ENCODE results near the gene CACNA1B. TPM values are rescaled to one million over a fixed set of nuclear protein-coding genes. Genes with fewer than 3 reads are reported as not detected.

Gene CACNA1B
- polyA plus RNA-seq, 2 of the 4 experiments (the other 2 are of a cell fraction): 0.03 to 0.06 TPM

GRCh38 chr9:138075496-138075895 lies 197.9 kb downstream of the CACNA1B start:
- no peak for TF ChIP-seq CBX2 (IDR thresholded peaks at IDR 0.05; ENCODE audit: borderline replicate concordance, low read depth)
- TF ChIP-seq MAX (IDR thresholded peaks at IDR 0.05): no peak
- no peak for TF ChIP-seq EP300 (IDR thresholded peaks at IDR 0.05)
- TF ChIP-seq TP53 (CRISPR knock-in tag; IDR thresholded peaks at IDR 0.05): no peak
- TF ChIP-seq SREBF2 (IDR thresholded peaks at IDR 0.05): no peak
- 57% methylated on average over 18 of the region's 20 CpGs for WGBS (ENCODE audit: missing lambda C conversion rate)
- H3K4me2 ChIP-seq: no peak overlapping the region
- no peaks in the 10 kb centered on the region for H3K4me1 ChIP-seq
- ChIA-PET POLR2A (no interaction called here), CTCF (no interaction called here)
- no peaks in the 10 kb centered on the region for H3K9me3 ChIP-seq
- H3K27ac ChIP-seq: no peak overlapping the region
- no peak overlapping the region for H3K4me3 ChIP-seq
- ATAC-seq: no peak
- no peak for FAIRE-seq
- no peak for DNase-seq (ENCODE audit: low read depth in 1 of 2, low spot score in 1 of 2)

GRCh38 chr9:138075961-138076649 lies 198.5 kb downstream of the CACNA1B start:
- FAIRE-seq (no peak), ATAC-seq (no peak), DNase-seq (ENCODE audit: low read depth in 1 of 2, low spot score in 1 of 2) (no peak)
- Histone ChIP-seq H3K4me1 (no peaks in the 10 kb centered on the region), H3K4me3 (no peak overlapping the region), H3K4me2 (no peak overlapping the region), H3K27ac (no peak overlapping the region), H3K9me3 (no peaks in the 10 kb centered on the region)
- WGBS (ENCODE audit: missing lambda C conversion rate): 40% methylated on average over 10 of the region's 14 CpGs
- no peak for TF ChIP-seq SREBF2 (IDR thresholded peaks at IDR 0.05)
- no peak for TF ChIP-seq BCL3 (IDR thresholded peaks at IDR 0.05)
- no peak for TF ChIP-seq HMGXB4 (CRISPR knock-in tag; IDR thresholded peaks at IDR 0.05; ENCODE audit: borderline replicate concordance)
- TF ChIP-seq TFCP2L1 (CRISPR knock-in tag; IDR thresholded peaks at IDR 0.05): no peak
- TF ChIP-seq TP53 (CRISPR knock-in tag; IDR thresholded peaks at IDR 0.05): no peak
- no peak for TF ChIP-seq HOXA7 (CRISPR knock-in tag; IDR thresholded peaks at IDR 0.05)
- TF ChIP-seq CEBPB (IDR thresholded peaks at IDR 0.05): no peak
- no peak for TF ChIP-seq CHD4 (IDR thresholded peaks at IDR 0.05; ENCODE audit: borderline replicate concordance)
- no peak for TF ChIP-seq E2F6 (IDR thresholded peaks at IDR 0.05; ENCODE audit: borderline replicate concordance, low read depth)
- no peak for TF ChIP-seq CTCF (IDR thresholded peaks at IDR 0.05)
- TF ChIP-seq PHF8 (IDR thresholded peaks at IDR 0.05; ENCODE audit: borderline replicate concordance, low read depth): no peak
- no peak for TF ChIP-seq NPAS2 (CRISPR knock-in tag; IDR thresholded peaks at IDR 0.05; ENCODE audit: borderline replicate concordance)
- TF ChIP-seq HDAC2 (IDR thresholded peaks at IDR 0.05): no peak
- TF ChIP-seq KDM5A (IDR thresholded peaks at IDR 0.05): no peak
- TF ChIP-seq REST (IDR thresholded peaks at IDR 0.05): no peak
- no peak for TF ChIP-seq HEYL (CRISPR knock-in tag; IDR thresholded peaks at IDR 0.05)
- TF ChIP-seq ZFP36 (IDR thresholded peaks at IDR 0.05; ENCODE audit: borderline replicate concordance, partially characterized antibody): no peak
- CTCF ChIA-PET: interaction anchor here (1.2 kb wide), 1 partner anchor 403 kb away, joined by 3 read pairs; no protein-coding TSS in a partner anchor
- POLR2A ChIA-PET: no interaction called here
